ENCODE measurements around the gene CLCNKB. TPM values are rescaled to one million over a fixed set of nuclear protein-coding genes. Genes with fewer than 3 reads are reported as not detected.
"Not testable (repeated sequence)": the region's sequence is repeated elsewhere in the genome, so short reads cannot be mapped to it uniquely, and the experiment has no call there.

CLCNKB gene
- total RNA-seq, 2 donors from 2014 or later: 0.13 TPM; not detected in 1

DNA sequence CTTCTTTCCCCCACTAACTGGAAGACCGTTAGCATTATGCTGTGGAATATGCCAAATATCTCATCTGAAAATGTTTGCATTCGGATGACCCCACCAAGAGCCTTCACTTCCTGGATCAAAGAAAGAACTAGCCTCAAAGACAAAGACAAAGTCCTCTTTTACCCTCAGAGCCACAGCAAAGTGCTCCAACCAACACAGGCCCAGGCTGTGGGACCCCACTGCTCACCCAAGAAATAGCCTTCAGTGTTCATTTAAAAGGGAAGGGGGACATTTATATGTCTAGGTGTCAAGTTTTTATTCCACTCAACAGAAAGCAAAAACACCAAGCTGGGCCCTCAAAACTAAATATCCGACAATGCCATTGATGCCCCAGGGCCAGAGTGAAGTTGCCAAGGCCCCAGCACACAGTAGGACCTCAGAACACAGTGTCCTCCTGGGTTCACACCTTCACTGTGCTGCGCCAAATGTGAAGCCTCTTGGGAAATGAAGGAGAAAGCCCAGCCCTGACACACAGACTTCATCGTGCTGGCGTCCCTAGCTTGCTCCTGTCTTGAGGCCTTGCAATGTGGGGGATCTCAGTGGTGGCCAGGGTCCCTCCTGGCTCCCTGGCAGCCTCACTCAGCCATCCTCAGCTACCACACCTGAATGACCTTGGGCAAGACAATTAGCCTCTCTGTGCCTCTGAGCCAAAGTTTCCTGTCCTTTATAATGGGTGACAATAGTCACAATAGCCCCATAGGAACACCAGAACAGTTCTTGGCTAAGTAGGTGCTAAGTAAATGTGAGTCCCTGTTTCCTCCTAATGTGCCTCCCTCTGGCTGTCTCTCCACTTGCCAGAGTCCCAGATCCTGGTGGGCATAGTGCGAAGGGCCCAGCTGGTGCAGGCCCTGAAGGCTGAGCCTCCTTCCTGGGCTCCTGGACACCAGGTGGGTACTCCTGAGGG is 11.3 kb downstream of the CLCNKB start:
- Mint-ChIP-seq H3K27ac (no peak overlapping the region), H3K4me1 (no peaks in the 10 kb centered on the region), H3K9me3 (no peaks in the 10 kb centered on the region), H3K27me3 (peaks cover 10% of the 10 kb centered on the region), H3K4me3 (no peak overlapping the region), H3K36me3 (ENCODE audit: low read depth) (no peaks in the 10 kb centered on the region)
- ATAC-seq (replicated peaks): no peak

DNA sequence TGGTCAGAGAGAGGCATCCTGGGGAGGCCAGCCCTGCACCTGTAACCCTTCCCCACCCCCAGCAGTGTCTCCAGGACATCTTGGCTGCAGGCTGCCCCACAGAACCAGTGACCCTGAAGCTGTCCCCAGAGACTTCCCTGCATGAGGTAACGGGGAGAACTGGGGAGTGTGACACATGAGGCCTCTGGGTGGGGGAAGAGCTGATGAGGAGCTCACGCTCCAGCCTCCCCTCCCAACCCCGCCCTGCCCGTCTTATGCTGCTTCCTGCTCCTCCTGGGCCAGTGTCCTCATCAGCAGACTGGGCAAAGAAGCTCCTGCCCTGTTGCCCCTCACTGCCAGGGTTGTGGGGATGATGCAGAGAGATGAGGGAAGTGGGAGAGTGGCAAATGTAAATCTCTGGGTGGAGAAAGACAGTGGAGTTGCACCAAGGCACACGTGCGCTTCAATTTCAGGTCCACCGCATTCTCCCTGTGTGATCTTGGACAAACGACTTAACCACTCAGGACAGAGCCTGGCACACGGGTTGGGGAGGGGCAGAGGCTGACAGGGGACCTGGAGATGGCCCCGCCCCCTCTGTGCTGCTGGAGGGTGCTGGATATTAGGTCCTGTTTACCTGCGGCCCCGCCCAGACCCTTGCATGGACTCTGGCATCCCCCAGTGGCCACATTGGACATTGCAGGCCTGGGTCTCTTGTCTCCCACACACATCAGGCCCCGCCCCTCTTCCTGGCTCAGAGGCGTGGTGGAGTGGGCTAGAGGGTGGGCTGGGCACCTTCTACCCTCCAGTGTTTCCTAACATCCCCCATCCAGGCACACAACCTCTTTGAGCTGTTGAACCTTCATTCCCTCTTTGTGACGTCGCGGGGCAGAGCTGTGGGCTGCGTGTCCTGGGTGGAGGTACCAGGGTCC is 12.3 kb downstream of the CLCNKB start:
- Mint-ChIP-seq H3K27me3 (peaks cover 4% of the 10 kb centered on the region), H3K4me3 (no peak overlapping the region), H3K9me3 (no peaks in the 10 kb centered on the region), H3K4me1 (no peaks in the 10 kb centered on the region), H3K36me3 (ENCODE audit: low read depth) (no peaks in the 10 kb centered on the region), H3K27ac (no peak overlapping the region)
- peak; percentile 94 for ATAC-seq (replicated peaks)

GRCh38 chr1:16056521-16056912 is 12.9 kb downstream of the CLCNKB start:
- not testable (repeated sequence) for H3K9me3 Mint-ChIP-seq; ATAC-seq (replicated peaks); H3K36me3 Mint-ChIP-seq (ENCODE audit: low read depth); H3K4me1 Mint-ChIP-seq; H3K27ac Mint-ChIP-seq; H3K27me3 Mint-ChIP-seq; H3K4me3 Mint-ChIP-seq

- ATAC-seq (replicated peaks); H3K36me3 Mint-ChIP-seq (ENCODE audit: low read depth); H3K4me1 Mint-ChIP-seq; H3K27me3 Mint-ChIP-seq; H3K9me3 Mint-ChIP-seq; H3K4me3 Mint-ChIP-seq: not testable (repeated sequence)
- H3K27ac Mint-ChIP-seq: peak overlapping the region; percentile 66
Observed at GRCh38 chr1:16057314-16057915, 13.8 kb downstream of the CLCNKB start.

GRCh38 chr1:16058394-16059120 is 15.0 kb downstream of the CLCNKB start:
- not testable (repeated sequence) for H3K27me3 Mint-ChIP-seq; H3K36me3 Mint-ChIP-seq (ENCODE audit: low read depth); H3K27ac Mint-ChIP-seq; H3K4me3 Mint-ChIP-seq; H3K9me3 Mint-ChIP-seq; H3K4me1 Mint-ChIP-seq; ATAC-seq (replicated peaks)

DNA sequence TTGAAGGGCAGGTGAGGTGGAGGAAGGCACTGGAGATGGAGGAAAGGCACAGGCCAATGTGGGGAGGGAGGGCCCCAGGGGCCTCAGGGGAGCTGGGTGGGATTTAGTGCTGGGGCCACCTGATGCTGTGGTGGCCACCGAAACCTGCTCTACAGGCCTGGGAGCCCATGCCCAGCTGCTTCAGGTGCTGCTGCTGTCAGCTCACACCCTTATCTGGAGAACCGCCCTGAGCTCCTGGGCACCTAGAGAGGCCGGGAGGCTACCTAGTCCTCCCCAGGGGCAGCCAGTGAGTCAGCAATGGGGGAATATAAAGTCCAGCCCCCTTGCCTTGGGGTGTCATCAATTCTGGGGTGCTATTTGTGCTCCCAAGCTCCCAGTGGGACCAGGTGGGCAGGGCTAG is 17.7 kb downstream of the CLCNKB start:
- H3K27me3 Mint-ChIP-seq: peaks cover 10% of the 10 kb centered on the region
- no peaks in the 10 kb centered on the region for H3K36me3 Mint-ChIP-seq (ENCODE audit: low read depth)
- H3K4me1 Mint-ChIP-seq: peaks cover 14% of the 10 kb centered on the region
- ATAC-seq (replicated peaks): no peak
- H3K9me3 Mint-ChIP-seq: no peaks in the 10 kb centered on the region
- no peak overlapping the region for H3K4me3 Mint-ChIP-seq
- H3K27ac Mint-ChIP-seq: no peak overlapping the region

DNA sequence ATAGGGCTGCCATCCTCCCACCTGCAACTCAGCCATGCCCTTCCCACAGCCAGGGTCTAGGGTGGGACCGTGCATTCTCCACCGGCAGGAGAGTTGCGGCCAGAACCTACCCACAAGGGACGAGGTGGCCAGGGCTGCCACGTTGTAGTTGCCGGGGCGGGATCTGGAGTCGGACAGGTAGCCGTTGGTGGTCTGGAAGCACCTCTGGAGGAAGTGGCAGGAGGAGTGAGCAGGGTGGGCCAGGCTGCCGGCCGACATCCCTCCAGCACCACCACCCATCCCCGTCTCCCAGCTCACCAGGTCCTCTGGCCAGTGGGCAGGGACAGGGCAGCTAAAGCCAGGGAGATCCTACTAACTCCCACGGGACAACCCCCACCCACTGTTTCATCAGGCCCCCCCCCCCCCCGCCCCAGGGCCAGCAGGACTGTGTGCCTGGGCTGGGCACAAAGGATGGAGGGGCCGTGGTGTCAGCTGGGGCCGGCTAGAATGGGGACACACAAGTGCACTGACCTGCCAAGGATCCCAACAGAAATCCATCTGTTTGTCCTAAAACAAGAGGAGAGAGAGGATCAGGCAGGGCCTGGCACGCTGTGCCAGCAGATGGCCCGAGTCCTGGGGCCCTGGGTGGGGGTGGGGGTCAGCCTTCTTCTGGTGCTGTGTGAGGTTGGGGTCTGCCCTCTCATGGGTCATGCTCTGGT is 18.6 kb downstream of the CLCNKB start:
- not testable (repeated sequence) for ATAC-seq (replicated peaks); H3K9me3 Mint-ChIP-seq; H3K27ac Mint-ChIP-seq; H3K36me3 Mint-ChIP-seq (ENCODE audit: low read depth); H3K4me3 Mint-ChIP-seq
- Mint-ChIP-seq H3K27me3 (peaks cover 10% of the 10 kb centered on the region), H3K4me1 (peaks cover 14% of the 10 kb centered on the region)

GRCh38 chr1:16062687-16063075 is 19.1 kb downstream of the CLCNKB start:
- not testable (repeated sequence) for H3K4me3 Mint-ChIP-seq; H3K9me3 Mint-ChIP-seq; H3K27me3 Mint-ChIP-seq; H3K27ac Mint-ChIP-seq; ATAC-seq (replicated peaks); H3K36me3 Mint-ChIP-seq (ENCODE audit: low read depth)
- peaks cover 14% of the 10 kb centered on the region for H3K4me1 Mint-ChIP-seq

GRCh38 chr1:16063226-16063829 is 19.7 kb downstream of the CLCNKB start:
- H3K4me1 Mint-ChIP-seq: peaks cover 14% of the 10 kb centered on the region
- no peak overlapping the region for H3K4me3 Mint-ChIP-seq
- H3K27me3 Mint-ChIP-seq: peaks cover 7% of the 10 kb centered on the region
- no peaks in the 10 kb centered on the region for H3K36me3 Mint-ChIP-seq (ENCODE audit: low read depth)
- no peaks in the 10 kb centered on the region for H3K9me3 Mint-ChIP-seq
- no peak for ATAC-seq (replicated peaks)
- no peak overlapping the region for H3K27ac Mint-ChIP-seq

DNA sequence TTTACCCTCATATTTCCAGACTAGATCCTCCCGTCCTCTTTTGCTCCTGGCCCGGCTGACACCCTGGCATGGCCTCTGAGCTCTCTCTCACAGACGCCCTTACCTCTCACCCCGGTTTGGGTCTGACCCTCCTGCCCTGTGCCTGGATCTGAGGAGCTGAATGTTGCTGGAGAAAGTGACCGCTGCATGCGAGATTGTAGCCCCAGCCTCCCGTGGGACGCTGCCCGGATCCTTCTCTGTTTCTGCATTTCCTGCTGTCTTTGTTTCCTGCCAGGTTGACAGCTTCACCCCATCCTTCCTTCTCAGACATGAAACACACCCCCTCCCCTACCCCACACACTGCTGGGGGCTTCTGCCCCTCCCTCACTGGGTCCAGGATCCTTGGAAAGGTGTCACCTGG is 20.3 kb downstream of the CLCNKB start:
- Mint-ChIP-seq H3K36me3 (ENCODE audit: low read depth) (no peaks in the 10 kb centered on the region), H3K4me1 (peaks cover 14% of the 10 kb centered on the region), H3K27me3 (peaks cover 7% of the 10 kb centered on the region), H3K9me3 (no peaks in the 10 kb centered on the region), H3K4me3 (no peak overlapping the region), H3K27ac (no peak overlapping the region)
- ATAC-seq (replicated peaks): no peak

DNA sequence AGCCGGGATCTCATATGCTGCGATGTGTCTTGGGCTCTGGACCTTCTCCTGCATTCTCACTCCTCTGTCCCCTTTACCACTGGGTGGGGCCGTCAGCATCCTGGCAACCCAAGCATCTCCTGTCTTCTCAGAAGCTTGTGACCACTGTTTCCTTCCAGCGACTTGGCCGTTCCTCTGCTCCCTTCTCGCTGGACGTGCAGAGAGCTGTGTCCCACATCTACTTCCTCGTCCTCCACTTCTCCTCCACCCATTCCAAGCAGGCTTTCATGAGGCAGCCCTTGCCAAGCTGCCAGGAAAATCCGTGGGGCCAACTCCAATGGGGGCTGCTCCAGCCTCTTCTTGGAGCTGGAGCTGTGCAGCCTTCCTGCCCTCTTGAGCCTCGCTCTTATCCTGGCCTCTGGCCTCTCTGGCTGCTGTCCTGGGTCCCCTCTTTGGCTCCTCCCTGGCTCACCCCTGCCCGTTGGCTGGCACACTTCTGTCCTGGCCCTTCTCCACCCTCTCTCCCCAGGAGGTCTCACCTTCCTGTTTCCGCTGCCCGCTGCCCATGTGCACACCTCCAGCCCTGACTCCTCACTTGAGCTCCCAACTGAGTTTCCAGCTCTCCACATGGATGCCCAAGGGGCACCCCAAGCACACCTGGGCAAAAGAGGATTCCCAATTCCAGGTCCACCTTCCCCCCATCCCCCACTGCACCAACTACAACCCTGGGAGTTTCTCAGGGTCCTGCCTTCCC is 21.1 kb downstream of the CLCNKB start:
- H3K27me3 Mint-ChIP-seq: peaks cover 7% of the 10 kb centered on the region
- ATAC-seq (replicated peaks): no peak
- no peak overlapping the region for H3K4me3 Mint-ChIP-seq
- H3K9me3 Mint-ChIP-seq: no peaks in the 10 kb centered on the region
- no peaks in the 10 kb centered on the region for H3K36me3 Mint-ChIP-seq (ENCODE audit: low read depth)
- H3K4me1 Mint-ChIP-seq: peaks cover 14% of the 10 kb centered on the region
- H3K27ac Mint-ChIP-seq: peak overlapping the region; percentile 37

DNA sequence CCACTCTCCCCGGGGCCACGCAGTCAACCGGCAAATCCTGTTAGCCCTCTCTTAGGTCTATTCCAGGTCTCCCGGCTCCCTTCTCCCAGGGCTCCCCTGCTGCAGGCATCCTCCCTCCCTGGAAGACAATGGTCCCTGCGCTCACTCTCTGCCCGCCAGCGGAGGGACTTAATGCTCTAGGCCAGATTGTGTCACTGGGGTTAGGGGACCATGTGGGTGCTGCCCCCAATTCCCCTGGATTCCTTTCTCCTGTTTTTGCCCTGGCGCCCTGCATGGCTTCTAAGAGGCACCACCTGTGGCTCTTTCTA is 21.6 kb downstream of the CLCNKB start:
- ATAC-seq (replicated peaks): no peak
- peaks cover 14% of the 10 kb centered on the region for H3K4me1 Mint-ChIP-seq
- peaks cover 7% of the 10 kb centered on the region for H3K27me3 Mint-ChIP-seq
- no peak overlapping the region for H3K4me3 Mint-ChIP-seq
- no peaks in the 10 kb centered on the region for H3K9me3 Mint-ChIP-seq
- H3K36me3 Mint-ChIP-seq (ENCODE audit: low read depth): no peaks in the 10 kb centered on the region
- peak overlapping the region; percentile 37 for H3K27ac Mint-ChIP-seq

- ATAC-seq (replicated peaks): no peak
- no peaks in the 10 kb centered on the region for H3K9me3 Mint-ChIP-seq
- peaks cover 14% of the 10 kb centered on the region for H3K4me1 Mint-ChIP-seq
- H3K27me3 Mint-ChIP-seq: peaks cover 7% of the 10 kb centered on the region
- H3K27ac Mint-ChIP-seq: no peak overlapping the region
- no peak overlapping the region for H3K4me3 Mint-ChIP-seq
- H3K36me3 Mint-ChIP-seq (ENCODE audit: low read depth): no peaks in the 10 kb centered on the region
Observed at GRCh38 chr1:16066245-16066644, 22.7 kb downstream of the CLCNKB start.

Data from activated T-helper 17 cell treated with anti-CD3 and anti-CD28 coated beads, Interleukin-2, amount 50 U/mL, for 72 hours (primary cell).